ENCODE results near the gene EXOC6.
"Not testable (repeated sequence)": the region's sequence is repeated elsewhere in the genome, so short reads cannot be mapped to it uniquely, and the experiment has no call there.

EXOC6 gene

DNA sequence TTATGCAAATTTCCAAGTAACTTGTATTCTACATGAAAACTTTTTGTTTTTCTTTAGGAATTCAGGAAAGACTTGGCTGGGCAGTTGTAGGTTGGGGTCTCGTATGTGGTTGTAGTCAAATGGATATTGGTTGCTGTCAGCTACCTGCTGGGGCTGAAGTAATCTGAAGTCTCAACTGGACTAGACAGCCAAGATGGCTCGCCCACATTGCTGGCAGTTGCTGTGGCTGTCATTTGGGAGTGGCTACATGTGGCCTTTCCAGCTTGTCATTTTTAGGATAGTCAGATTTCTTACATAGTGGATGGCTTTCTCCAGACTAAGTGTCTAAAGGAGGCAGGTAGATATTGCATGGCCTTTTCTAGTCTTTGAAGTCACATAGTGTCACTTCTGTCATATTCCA is 32.6 kb downstream of the EXOC6 start:
- DNase-seq = no peak

DNA sequence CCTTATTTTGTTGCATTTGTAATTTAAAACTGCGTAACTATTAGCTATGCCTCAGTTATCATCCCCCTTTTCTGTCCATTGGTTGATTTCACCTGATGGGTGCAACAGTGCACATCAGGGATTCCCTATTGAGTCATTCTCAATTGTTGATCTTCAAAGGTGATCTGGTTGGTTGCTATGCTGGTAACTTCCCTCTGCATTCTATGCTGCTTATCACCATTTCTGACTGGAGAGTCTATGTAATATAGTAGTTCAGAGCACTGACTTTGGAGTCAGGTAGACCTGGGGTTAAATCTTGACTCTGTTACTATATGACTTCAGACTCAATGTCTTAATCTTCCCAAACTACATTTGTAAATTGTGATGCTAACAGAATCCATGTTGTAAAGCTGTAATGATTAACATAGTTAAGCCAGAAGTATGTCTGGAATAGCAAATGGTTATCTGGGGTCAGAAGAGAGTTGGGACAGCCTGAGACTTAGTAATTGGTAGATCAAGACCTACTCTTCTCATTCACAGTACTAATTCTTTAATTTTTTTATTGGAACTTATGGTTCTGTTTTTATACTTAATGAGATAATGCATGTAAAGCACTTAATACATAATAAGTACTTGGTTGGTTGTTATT is 38.1 kb downstream of the EXOC6 start:
- DNase-seq = no peak

GRCh38 chr10:92890471-92890870 is 42.2 kb downstream of the EXOC6 start:
- no peak for DNase-seq

DNA sequence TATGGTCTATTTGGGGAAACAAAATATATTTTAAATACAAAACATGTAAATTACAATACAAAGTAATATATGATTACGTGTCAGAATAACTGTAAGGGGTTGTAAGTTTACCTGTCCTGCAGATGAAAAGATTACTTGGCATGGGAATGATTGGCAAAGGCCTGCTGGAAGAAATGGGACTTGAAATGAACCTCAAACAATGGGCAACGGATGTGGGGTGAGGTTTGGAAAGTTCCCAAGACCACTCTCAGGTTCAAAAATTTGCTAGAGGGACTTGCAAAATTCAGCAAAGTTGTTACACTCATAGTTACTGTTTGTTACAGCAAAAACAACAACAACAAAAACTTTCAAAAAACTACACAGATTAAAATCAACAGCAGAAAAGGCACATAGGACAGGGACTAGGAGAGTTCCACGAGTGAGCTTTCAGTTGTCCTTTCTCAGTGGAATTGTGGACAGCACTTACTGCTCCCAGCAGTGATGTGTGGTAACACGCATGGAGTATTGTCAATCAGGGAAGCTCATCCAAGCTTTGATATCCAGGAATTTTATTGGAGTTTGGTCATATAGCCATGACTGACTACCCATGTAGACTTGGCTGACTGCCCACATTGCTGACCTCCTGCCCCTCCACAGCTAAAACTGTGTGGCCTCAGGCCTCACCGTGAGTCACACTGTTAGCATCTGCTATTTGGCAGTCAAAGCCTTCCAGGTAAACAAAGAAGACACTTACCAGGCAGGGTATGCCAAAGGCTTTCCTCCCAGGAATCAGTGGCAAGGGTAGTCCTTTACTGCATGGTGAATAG is 43.8 kb downstream of the EXOC6 start:
- peak; percentile 39 for DNase-seq

DNA sequence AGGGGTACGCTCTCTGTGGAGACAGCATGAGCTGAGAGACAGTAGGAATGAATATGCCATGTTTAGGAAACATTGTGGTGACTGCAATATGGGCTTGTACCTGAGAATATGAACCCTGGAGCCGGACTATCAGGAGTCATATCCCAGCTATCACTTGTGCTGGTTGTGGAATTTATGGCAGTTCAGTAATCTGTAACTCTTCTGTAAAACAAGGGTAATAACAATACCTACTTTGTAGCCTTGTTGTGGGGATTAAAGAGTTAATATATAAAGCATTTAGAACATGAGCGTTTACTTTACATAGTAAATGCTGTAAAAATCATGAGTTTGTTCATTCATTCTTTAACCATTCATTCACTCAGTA is 44.4 kb downstream of the EXOC6 start:
- DNase-seq = no peak

DNA sequence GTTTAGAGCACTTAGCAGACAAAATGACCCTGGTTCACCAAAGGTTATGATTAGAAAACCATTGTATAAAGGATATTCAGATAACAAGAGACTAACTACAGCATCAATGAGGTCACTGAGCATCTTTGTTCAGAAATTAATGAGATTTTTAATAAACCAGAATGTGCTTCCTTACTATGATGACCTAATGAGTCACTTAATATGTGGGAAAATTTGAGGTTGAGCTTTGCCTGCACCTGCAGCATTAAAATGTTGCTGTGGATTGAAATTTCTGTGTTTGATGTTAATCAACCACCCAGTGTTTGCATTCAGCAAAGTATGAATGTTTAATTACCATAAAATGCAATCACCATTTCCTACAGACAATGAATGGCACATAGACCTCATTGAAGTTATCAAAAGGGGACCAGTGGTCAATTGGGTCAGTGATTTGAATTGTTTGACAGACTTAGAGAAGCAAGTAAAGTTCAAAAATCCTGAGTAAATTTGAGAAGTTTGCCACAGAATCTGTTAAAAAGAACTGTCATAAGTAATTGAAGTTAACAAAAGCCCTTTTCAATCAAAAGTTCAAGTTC is 45.8 kb downstream of the EXOC6 start:
- DNase-seq = no peak

- no peak for DNase-seq
Observed at GRCh38 chr10:92897916-92898315, 49.6 kb downstream of the EXOC6 start.

- no peak for DNase-seq
Observed at GRCh38 chr10:92901819-92902251, 53.5 kb downstream of the EXOC6 start.

DNA sequence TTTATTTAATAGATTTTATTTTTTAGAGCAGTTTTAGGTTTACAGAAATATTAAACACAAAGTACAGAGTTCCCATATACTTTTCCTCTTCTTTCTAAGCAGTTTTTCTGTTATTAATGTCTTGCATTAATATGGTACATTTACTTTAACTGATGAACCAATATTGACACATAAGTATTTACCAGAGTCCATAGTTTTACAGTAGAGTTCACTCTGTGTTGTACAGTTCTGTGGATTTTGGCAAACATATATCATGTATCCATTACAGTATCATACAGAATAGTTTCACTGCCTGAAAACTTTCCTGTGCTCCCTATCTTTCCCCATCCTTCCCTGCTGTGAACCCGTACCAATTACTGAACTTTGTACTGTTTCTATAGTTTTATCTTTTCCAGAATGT is 55.3 kb downstream of the EXOC6 start:
- DNase-seq = no peak

DNA sequence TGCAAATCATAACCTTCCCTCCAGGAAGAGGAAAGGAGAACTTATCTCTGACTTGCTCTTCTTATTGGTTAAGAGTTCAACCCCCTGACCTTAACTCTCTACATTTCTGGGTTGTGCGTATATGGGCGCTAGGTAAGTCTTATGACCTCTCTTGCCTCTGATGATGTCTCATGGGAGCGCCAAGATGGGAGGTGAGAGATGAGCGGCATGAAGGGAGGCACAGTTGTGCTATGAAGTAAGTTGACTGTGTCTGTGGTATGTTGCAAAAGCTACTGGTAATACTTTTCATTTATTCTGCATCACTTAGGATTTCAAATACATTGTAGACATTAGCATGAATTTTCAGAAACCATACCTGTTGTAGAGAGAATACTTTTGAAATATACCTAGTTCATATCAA is 59.0 kb downstream of the EXOC6 start:
- DNase-seq = no peak

GRCh38 chr10:92912631-92913030 is 64.3 kb downstream of the EXOC6 start:
- not testable (repeated sequence) for DNase-seq

DNA sequence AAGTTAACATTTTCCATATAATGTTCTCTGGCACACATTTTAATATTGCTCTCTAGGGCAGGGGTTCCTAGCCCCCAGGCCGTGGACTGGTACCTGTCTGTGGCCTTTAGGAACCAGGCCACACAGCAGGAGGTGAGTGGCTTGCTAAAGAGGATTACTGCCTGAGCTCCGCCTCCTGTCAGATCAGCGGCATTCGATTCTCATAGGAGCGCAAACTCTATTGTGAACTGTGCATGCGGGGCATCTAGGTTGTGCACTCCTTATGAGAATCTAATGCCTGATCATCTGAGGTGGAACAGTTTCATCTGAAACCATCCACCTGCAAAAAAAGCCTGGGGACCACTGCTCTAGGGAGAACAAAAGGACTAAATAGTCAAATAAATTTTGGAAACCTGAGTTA is 65.7 kb downstream of the EXOC6 start:
- no peak for DNase-seq

- DNase-seq = peak; percentile 26
Observed at GRCh38 chr10:92914478-92915325, 66.4 kb downstream of the EXOC6 start.

GRCh38 chr10:92915892-92916291 is 67.6 kb downstream of the EXOC6 start:
- no peak for DNase-seq

GRCh38 chr10:92916433-92916832 is 68.1 kb downstream of the EXOC6 start:
- DNase-seq = no peak

DNA sequence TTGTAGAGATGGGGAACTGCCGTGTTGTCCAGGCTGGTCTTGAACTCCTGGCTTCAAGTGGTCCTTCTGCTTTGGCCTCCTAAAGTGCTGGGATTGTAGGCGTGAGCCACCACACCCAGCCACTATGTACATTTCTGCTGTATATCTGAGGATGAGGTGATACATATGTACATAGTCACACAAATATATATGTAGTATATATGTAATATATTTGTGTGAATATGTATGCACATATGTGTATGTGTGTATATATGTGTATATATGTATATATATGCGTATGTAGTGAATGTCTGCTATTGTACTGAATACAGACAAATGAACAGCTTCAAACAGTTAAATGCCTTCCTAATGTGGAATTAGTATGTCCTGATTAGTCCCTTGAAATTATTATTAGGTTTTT is 70.3 kb downstream of the EXOC6 start:
- no peak for DNase-seq

DNA sequence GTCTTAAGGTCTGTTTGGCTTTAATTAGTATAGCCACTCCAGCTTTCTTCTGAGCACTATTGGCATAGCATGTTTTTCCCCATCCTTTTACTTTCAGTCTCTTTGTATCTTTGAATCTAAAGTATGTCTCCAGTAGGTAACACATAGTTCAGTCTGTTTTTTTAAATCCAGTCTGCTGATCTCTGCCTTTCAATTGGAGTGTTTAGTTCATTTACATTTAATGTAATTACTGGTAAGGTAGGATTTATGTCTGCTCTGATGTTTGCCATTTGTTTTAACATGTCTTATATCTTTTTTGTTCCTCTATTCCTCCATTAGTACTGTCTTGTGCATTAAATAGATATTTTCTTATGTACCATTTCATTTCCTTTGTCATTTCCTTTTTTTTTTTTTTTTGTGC is 72.5 kb downstream of the EXOC6 start:
- DNase-seq = no peak

DNA sequence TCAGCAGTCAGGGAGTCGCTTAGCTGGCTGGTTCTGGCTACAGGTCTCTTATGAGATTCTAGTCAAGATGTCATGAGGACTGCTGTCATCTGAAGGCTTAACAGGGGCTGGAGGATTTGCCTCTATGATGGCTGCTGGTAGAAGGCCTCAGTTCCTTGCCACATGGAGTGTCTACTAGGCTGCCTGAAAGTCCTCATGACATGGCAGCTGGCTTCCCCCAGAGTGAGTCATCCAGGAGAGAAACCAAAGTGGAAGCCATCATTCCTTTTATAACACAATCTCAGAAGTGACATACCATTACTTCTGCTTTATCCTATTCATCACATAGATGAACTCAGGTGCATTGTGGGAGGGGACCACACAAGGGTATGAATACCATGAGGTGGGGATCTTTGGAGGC is 75.1 kb downstream of the EXOC6 start:
- DNase-seq = no peak

- DNase-seq = no peak
Observed at GRCh38 chr10:92929896-92930295, 81.6 kb downstream of the EXOC6 start.

DNA sequence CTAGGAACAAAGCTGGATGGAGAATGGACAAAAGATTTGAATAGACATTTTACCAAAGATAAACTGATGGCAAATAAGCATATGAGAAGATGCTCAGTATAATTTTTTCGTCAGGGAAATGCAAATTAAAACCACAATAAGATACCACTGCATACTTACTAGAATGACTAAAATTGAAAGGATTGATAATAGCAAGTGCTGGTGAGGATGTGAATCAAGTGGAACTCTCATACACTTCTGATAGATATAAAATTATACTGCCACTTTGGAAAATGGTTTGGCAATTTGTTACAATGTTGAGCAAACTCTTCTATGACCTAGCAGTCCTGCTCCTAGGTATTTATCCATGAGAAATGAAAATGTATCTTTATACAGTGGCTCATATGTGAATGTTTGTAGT is 83.3 kb downstream of the EXOC6 start:
- no peak for DNase-seq

- no peak for DNase-seq
Observed at GRCh38 chr10:92937876-92938275, 89.6 kb downstream of the EXOC6 start.

- DNase-seq = no peak
Observed at GRCh38 chr10:92938841-92939240, 90.5 kb downstream of the EXOC6 start.

- no peak for DNase-seq
Observed at GRCh38 chr10:92942226-92942625, 93.9 kb downstream of the EXOC6 start.

DNA sequence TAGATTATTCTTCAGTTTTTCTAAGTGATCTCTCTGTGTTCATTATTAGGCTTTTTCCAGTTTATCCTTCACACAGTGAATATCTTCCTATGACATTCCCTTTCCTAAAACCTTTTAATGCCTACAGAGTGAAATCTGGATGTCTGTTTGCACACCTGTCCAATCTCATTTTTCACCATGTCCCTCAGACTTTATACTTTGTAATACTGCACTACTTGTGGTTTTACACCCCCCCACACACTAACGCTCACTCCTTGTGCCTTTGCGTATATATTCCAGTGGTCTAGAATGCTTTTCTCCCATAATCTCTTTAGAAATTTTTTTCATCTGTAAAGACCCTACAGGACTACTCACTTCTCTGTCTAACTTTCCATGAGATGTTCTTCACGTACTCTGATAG is 98.2 kb downstream of the EXOC6 start:
- no peak for DNase-seq
